SK-N-SH (cell line): ENCODE results near the gene TBC1D12. TPM values are rescaled to one million over a fixed set of nuclear protein-coding genes. Genes with fewer than 3 reads are reported as not detected.

Experiments
- CTCF ChIA-PET: fragments of 300-600, 350-600 bp; formaldehyde crosslinking; extraction: SDS; loops from one replicate; lab custom pipeline; 2021; lab: Yijun Ruan, JAX
- POLR2A ChIA-PET: fragments of 350-600 bp; sonication (Branson Sonifier 250); formaldehyde crosslinking; extraction: SDS; loops from one replicate; lab custom pipeline; 2020; ENCODE audit warnings: antibody characterized with exemption, inconsistent platforms; lab: Yijun Ruan, JAX
- DNase-seq: peaks from one replicate; pipeline ENCODE4 v3.0.0; 2012
- H2AFZ ChIP-seq: fragments of 200-600 bp; sonication (generic); 2 replicates; pipeline ENCODE4 v1.8.1; 2016; ENCODE audit warnings: antibody characterized with exemption, mild to moderate bottlenecking, low read depth
- H3F3A ChIP-seq: fragments of 200-600 bp; sonication (generic); replicated peaks from 2 replicates; pipeline ENCODE3; 2016; ENCODE audit warnings: antibody characterized with exemption, mild to moderate bottlenecking; ENCODE audit not compliant: insufficient read depth
- H3K27ac ChIP-seq, 2 experiments: fragments of 200-500 bp in 1 of 2; fragments of 200-600 bp in 1 of 2; sonication (Bioruptor generic) in 1 of 2; sonication (generic), shearing (Covaris generic) in 1 of 2; 2 replicates each; pipeline versions ENCODE4 v1.5.1 to v1.6.1; 2014 to 2016; ENCODE audit warnings: low read depth in 2 of 2, inconsistent platforms in 1 of 2, low read length in 1 of 2, mild to moderate bottlenecking in 1 of 2, mixed read lengths in 1 of 2
- H3K27me3 ChIP-seq: fragments of 200-600 bp; sonication (generic), shearing (Covaris generic); 2 replicates; pipeline ENCODE4 v1.6.1; 2016; ENCODE audit warnings: mixed run types; ENCODE audit not compliant: insufficient read depth
- H3K36me3 ChIP-seq, 2 experiments: fragments of 200-500 bp in 1 of 2; fragments of 200-600 bp in 1 of 2; sonication (Bioruptor generic) in 1 of 2; sonication (generic) in 1 of 2; replicated peaks in 1 of 2; 2 replicates each; pipeline versions ENCODE3 to v1.5.1; 2014 to 2016; ENCODE audit warnings: low read length in 1 of 2, mild to moderate bottlenecking in 1 of 2; ENCODE audit not compliant: insufficient read depth in 2 of 2, control insufficient read depth in 1 of 2
- H3K4me1 ChIP-seq, 2 experiments: fragments of 200-500 bp in 1 of 2; fragments of 200-600 bp in 1 of 2; sonication (Bioruptor generic) in 1 of 2; sonication (generic), shearing (Covaris generic) in 1 of 2; 2 replicates each; pipeline versions ENCODE4 v1.5.1 to v1.6.1; 2014 to 2016; ENCODE audit warnings: low read depth in 1 of 2, low read length in 1 of 2, mixed run types in 1 of 2; ENCODE audit not compliant: insufficient read depth in 2 of 2, control insufficient read depth in 1 of 2
- H3K4me2 ChIP-seq: fragments of 200-600 bp; sonication (generic), shearing (Covaris generic); 2 replicates; pipeline ENCODE4 v1.6.1; 2017; ENCODE audit warnings: mixed run types
- H3K4me3 ChIP-seq, 2 experiments: fragments of 200-500 bp in 1 of 2; fragments of 200-600 bp in 1 of 2; sonication (Bioruptor generic) in 1 of 2; sonication (generic), shearing (Covaris generic) in 1 of 2; 2 replicates each; pipeline versions ENCODE4 v1.5.1 to v1.8.1; 2014 to 2016; ENCODE audit warnings: low read depth in 2 of 2, inconsistent platforms in 1 of 2, low read length in 1 of 2, mild to moderate bottlenecking in 1 of 2, mixed read lengths in 1 of 2, moderate library complexity in 1 of 2
- H3K79me2 ChIP-seq: fragments of 200-600 bp; sonication (generic); 2 replicates; pipeline ENCODE4 v1.8.1; 2017; ENCODE audit warnings: mild to moderate bottlenecking; ENCODE audit not compliant: insufficient read depth
- H3K9ac ChIP-seq: fragments of 200-600 bp; sonication (generic); 2 replicates; pipeline ENCODE4 v1.6.1; 2017; ENCODE audit warnings: mixed run types
- H3K9me2 ChIP-seq: fragments of 200-600 bp; sonication (generic); 2 replicates; pipeline ENCODE4 v1.6.1; 2017; ENCODE audit warnings: mixed run types
- H3K9me3 ChIP-seq: fragments of 200-600 bp; sonication (generic); 2 replicates; pipeline ENCODE4 v1.6.1; 2017; ENCODE audit warnings: mixed run types, mild to moderate bottlenecking, moderate library complexity
- H4K20me1 ChIP-seq: fragments of 200-600 bp; sonication (generic); 2 replicates; pipeline ENCODE4 v1.6.1; 2017; ENCODE audit warnings: mild to moderate bottlenecking, mixed run types; ENCODE audit not compliant: insufficient read depth
- CHD2 ChIP-seq: fragments of 150-350 bp; IDR thresholded peaks from 2 replicates; pipeline ENCODE4 v1.6.1; 2018; ENCODE audit warnings: low read length; ENCODE audit not compliant: partially characterized antibody
- ELF1 ChIP-seq: IDR thresholded peaks from 2 replicates; pipeline ENCODE4 v1.4.0; 2012
- EP300 ChIP-seq, 2 experiments: IDR thresholded peaks; 2 replicates each; pipeline versions ENCODE4 v1.4.0 to v1.6.1; 2012; ENCODE audit warnings: borderline replicate concordance in 1 of 2, low read depth in 1 of 2, low read length in 1 of 2
- EZH2phosphoT487 ChIP-seq: fragments of 200-600 bp; sonication (generic); IDR thresholded peaks from 2 replicates; pipeline ENCODE4 v1.6.1; 2017; ENCODE audit warnings: low read depth, mixed run types, mild to moderate bottlenecking, antibody characterized with exemption, moderate library complexity, borderline replicate concordance
- FOXJ3 ChIP-seq: sonication (generic); formaldehyde crosslinking; IDR thresholded peaks from 2 replicates; pipeline ENCODE4 v1.5.1; 2020; ENCODE audit warnings: mild to moderate bottlenecking, missing genetic modification reagents
- FOXM1 ChIP-seq: IDR thresholded peaks from 2 replicates; pipeline ENCODE4 v1.4.0; 2012; ENCODE audit warnings: low read depth, mild to moderate bottlenecking
- JUND ChIP-seq: IDR thresholded peaks from 2 replicates; pipeline ENCODE4 v1.4.0; 2012
- RCOR1 ChIP-seq: fragments of 150-350 bp; IDR thresholded peaks from 2 replicates; pipeline ENCODE4 v1.6.1; 2017; ENCODE audit warnings: antibody characterized with exemption, low read length
- RFX5 ChIP-seq: IDR thresholded peaks from 2 replicates; pipeline ENCODE4 v1.6.1; 2012; ENCODE audit warnings: mild to moderate bottlenecking, improper control_type of control experiment, low read length
- RXRA ChIP-seq: IDR thresholded peaks from 2 replicates; pipeline ENCODE4 v1.4.0; 2012; ENCODE audit warnings: low read depth, mild to moderate bottlenecking, borderline replicate concordance
- TAF1 ChIP-seq: IDR thresholded peaks from 2 replicates; pipeline ENCODE4 v1.6.1; 2012; ENCODE audit warnings: low read depth, mild to moderate bottlenecking, low read length, moderate library complexity, borderline replicate concordance
- WGBS: methylation state at CpG from one replicate; pipeline ENCODE4 v1.1.6; 2017; ENCODE audit warnings: low lambda C conversion rate; 5-methylcytosine and 5-hydroxymethylcytosine counted together
- polyA plus RNA-seq, 3 experiments: library from polyadenylated mRNA; depleted of rRNA; stranded (reverse); fragments of >200 nt; gene quantifications; 2 replicates each; pipeline ENCODE4 v1.2.3, GENCODE V29; 2012
- TF ChIP-seq, protein P1 (sequence below): IDR thresholded peaks from 2 replicates; pipeline ENCODE4; 2012
- TF ChIP-seq, protein P2 (sequence below): IDR thresholded peaks from 2 replicates; pipeline ENCODE4 v1.6.1; 2012; ENCODE audit warnings: mild to moderate bottlenecking, low read depth, low read length, moderate library complexity
- TF ChIP-seq, protein P3 (sequence below): IDR thresholded peaks from 2 replicates; pipeline ENCODE4 v1.4.0; 2012; ENCODE audit warnings: low read depth, borderline replicate concordance
- TF ChIP-seq, protein P4 (sequence below): fragments of 150-350 bp; IDR thresholded peaks from 2 replicates; pipeline ENCODE4 v1.6.1; 2016; ENCODE audit warnings: mild to moderate bottlenecking, low read depth, low read length

TBC1D12 gene
- polyA plus RNA-seq, 1 of the 3 experiments (the other 2 are of a cell fraction), result 1.8 TPM

DNA sequence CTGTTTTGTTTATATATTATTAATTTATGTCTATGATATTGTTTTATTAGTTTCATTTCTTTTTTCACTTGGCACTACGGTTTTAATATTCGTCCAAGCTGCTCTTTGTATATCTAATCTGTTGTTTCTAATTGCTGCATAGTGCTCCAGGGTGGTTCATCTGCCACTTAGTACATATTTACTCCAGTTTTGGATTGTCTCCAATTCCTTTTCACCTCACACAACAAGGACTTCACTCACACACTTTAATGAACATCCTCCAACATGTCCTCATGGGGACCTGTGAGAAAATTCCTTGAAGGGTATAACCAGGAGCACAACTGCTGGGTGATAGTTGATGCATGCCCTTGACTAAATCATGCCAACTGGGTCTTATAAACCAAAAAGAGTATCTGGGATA is 25.5 kb upstream of the TBC1D12 start:
- POLR2A ChIA-PET, result no interaction called here
- H3K9ac ChIP-seq, result no peak overlapping the region

More for the DNA sequence above, 25.5 kb upstream of the TBC1D12 start:
- Histone ChIP-seq H3K36me3 (no peaks in the 10 kb centered on the region), H3F3A (no peaks in the 10 kb centered on the region), H2AFZ (no peak overlapping the region), H3K9me2 (no peaks in the 10 kb centered on the region), H3K4me3 (no peak overlapping the region), H3K27ac (no peak overlapping the region), H3K4me2 (no peak overlapping the region), H4K20me1 (no peaks in the 10 kb centered on the region), H3K4me1 (no peaks in the 10 kb centered on the region)
- no peak for DNase-seq
- CTCF ChIA-PET, result no interaction called here
- 61% methylated on average over 2 of the region's 2 CpGs for WGBS
- no peak for TF ChIP-seq RXRA
- no peak for TF ChIP-seq JUND
- TF ChIP-seq EP300 (IDR thresholded peaks at IDR 0.05; ENCODE audit: borderline replicate concordance in 1 of 2, low read depth in 1 of 2, low read length in 1 of 2), result no peak
- no peak for TF ChIP-seq TAF1
- TF ChIP-seq, protein P1, sequence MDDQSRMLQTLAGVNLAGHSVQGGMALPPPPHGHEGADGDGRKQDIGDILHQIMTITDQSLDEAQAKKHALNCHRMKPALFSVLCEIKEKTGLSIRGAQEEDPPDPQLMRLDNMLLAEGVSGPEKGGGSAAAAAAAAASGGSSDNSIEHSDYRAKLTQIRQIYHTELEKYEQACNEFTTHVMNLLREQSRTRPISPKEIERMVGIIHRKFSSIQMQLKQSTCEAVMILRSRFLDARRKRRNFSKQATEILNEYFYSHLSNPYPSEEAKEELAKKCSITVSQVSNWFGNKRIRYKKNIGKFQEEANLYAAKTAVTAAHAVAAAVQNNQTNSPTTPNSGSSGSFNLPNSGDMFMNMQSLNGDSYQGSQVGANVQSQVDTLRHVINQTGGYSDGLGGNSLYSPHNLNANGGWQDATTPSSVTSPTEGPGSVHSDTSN, result no peak
- TF ChIP-seq, protein P2, sequence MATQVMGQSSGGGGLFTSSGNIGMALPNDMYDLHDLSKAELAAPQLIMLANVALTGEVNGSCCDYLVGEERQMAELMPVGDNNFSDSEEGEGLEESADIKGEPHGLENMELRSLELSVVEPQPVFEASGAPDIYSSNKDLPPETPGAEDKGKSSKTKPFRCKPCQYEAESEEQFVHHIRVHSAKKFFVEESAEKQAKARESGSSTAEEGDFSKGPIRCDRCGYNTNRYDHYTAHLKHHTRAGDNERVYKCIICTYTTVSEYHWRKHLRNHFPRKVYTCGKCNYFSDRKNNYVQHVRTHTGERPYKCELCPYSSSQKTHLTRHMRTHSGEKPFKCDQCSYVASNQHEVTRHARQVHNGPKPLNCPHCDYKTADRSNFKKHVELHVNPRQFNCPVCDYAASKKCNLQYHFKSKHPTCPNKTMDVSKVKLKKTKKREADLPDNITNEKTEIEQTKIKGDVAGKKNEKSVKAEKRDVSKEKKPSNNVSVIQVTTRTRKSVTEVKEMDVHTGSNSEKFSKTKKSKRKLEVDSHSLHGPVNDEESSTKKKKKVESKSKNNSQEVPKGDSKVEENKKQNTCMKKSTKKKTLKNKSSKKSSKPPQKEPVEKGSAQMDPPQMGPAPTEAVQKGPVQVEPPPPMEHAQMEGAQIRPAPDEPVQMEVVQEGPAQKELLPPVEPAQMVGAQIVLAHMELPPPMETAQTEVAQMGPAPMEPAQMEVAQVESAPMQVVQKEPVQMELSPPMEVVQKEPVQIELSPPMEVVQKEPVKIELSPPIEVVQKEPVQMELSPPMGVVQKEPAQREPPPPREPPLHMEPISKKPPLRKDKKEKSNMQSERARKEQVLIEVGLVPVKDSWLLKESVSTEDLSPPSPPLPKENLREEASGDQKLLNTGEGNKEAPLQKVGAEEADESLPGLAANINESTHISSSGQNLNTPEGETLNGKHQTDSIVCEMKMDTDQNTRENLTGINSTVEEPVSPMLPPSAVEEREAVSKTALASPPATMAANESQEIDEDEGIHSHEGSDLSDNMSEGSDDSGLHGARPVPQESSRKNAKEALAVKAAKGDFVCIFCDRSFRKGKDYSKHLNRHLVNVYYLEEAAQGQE, result no peak
- no peak for TF ChIP-seq FOXJ3 (CRISPR knock-in tag)
- no peak for TF ChIP-seq RCOR1
- TF ChIP-seq FOXM1, result no peak
- no peak for TF ChIP-seq EZH2phosphoT487
- TF ChIP-seq ELF1, result no peak
- no peak for TF ChIP-seq RFX5
- TF ChIP-seq, protein P3, sequence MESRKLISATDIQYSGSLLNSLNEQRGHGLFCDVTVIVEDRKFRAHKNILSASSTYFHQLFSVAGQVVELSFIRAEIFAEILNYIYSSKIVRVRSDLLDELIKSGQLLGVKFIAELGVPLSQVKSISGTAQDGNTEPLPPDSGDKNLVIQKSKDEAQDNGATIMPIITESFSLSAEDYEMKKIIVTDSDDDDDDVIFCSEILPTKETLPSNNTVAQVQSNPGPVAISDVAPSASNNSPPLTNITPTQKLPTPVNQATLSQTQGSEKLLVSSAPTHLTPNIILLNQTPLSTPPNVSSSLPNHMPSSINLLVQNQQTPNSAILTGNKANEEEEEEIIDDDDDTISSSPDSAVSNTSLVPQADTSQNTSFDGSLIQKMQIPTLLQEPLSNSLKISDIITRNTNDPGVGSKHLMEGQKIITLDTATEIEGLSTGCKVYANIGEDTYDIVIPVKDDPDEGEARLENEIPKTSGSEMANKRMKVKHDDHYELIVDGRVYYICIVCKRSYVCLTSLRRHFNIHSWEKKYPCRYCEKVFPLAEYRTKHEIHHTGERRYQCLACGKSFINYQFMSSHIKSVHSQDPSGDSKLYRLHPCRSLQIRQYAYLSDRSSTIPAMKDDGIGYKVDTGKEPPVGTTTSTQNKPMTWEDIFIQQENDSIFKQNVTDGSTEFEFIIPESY, result no peak
- TF ChIP-seq, protein P4, sequence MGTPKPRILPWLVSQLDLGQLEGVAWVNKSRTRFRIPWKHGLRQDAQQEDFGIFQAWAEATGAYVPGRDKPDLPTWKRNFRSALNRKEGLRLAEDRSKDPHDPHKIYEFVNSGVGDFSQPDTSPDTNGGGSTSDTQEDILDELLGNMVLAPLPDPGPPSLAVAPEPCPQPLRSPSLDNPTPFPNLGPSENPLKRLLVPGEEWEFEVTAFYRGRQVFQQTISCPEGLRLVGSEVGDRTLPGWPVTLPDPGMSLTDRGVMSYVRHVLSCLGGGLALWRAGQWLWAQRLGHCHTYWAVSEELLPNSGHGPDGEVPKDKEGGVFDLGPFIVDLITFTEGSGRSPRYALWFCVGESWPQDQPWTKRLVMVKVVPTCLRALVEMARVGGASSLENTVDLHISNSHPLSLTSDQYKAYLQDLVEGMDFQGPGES, result no peak
- TF ChIP-seq CHD2, result no peak
- TF ChIP-seq, all 33 proteins: peak for 0
- Histone ChIP-seq H3K9me3 (no peaks in the 10 kb centered on the region), H3K79me2 (no peaks in the 10 kb centered on the region), H3K27me3 (no peaks in the 10 kb centered on the region)
